ENCODE data around the gene LRRC1.

Gene LRRC1

GRCh38 chr6:53830366-53830765, 35.6 kb downstream of the LRRC1 start:
- DNase-seq (ENCODE audit: low read depth), result no peak
- H3K4me3 ChIP-seq (replicated peaks; ENCODE audit: low read depth, low read length), result no peak overlapping the region
- no peak for TF ChIP-seq CTCF (IDR thresholded peaks at IDR 0.05; ENCODE audit: low read length, missing control alignments)

- no peak for TF ChIP-seq CTCF (IDR thresholded peaks at IDR 0.05; ENCODE audit: low read length, missing control alignments)
- DNase-seq (ENCODE audit: low read depth), result no peak
- no peak overlapping the region for H3K4me3 ChIP-seq (replicated peaks; ENCODE audit: low read depth, low read length)
These were observed 36.5 kb downstream of the LRRC1 start for GRCh38 chr6:53831081-53831869.

- TF ChIP-seq CTCF (IDR thresholded peaks at IDR 0.05; ENCODE audit: low read length, missing control alignments), result no peak
- DNase-seq (ENCODE audit: low read depth), result no peak
- no peak overlapping the region for H3K4me3 ChIP-seq (replicated peaks; ENCODE audit: low read depth, low read length)
These were observed 37.3 kb downstream of the LRRC1 start for GRCh38 chr6:53831936-53832660.

- DNase-seq (ENCODE audit: low read depth), result no peak
These were observed 38.4 kb downstream of the LRRC1 start for GRCh38 chr6:53833155-53833554.

GRCh38 chr6:53834132-53834531, 39.3 kb downstream of the LRRC1 start:
- DNase-seq (ENCODE audit: low read depth), result no peak
- H3K4me3 ChIP-seq (replicated peaks; ENCODE audit: low read depth, low read length), result no peak overlapping the region
- TF ChIP-seq CTCF (IDR thresholded peaks at IDR 0.05; ENCODE audit: low read length, missing control alignments), result no peak

More at GRCh38 chr6:53833155-53833554, 38.4 kb downstream of the LRRC1 start:
- no peak overlapping the region for H3K4me3 ChIP-seq (replicated peaks; ENCODE audit: low read depth, low read length)
- no peak for TF ChIP-seq CTCF (IDR thresholded peaks at IDR 0.05; ENCODE audit: low read length, missing control alignments)

GRCh38 chr6:53837865-53838769, 43.3 kb downstream of the LRRC1 start:
- no peak overlapping the region for H3K4me3 ChIP-seq (replicated peaks; ENCODE audit: low read depth, low read length)
- TF ChIP-seq CTCF (IDR thresholded peaks at IDR 0.05; ENCODE audit: low read length, missing control alignments), result no peak
- peak; percentile 24 for DNase-seq (ENCODE audit: low read depth)
